Neutrophil (primary cell): Measurements from ENCODE around the gene GABRR2.

Experiments
- H3K27ac ChIP-seq: fragments of 200-600 bp; sonication (generic); 2 replicates; pipeline ENCODE4 v1.5.1; 2016; ENCODE audit warnings: mild to moderate bottlenecking, moderate library complexity
- H3K27me3 ChIP-seq: fragments of 200-600 bp; sonication (generic); 2 replicates; pipeline ENCODE4 v1.6.0; 2016; ENCODE audit warnings: mild to moderate bottlenecking
- H3K36me3 ChIP-seq: fragments of 200-600 bp; sonication (generic); 2 replicates; pipeline ENCODE4 v1.5.1; 2017
- H3K4me1 ChIP-seq, 2 experiments: fragments of 200-600 bp in 1 of 2; sonication (generic) in 1 of 2; 1 replicate in 1 of 2; 2 replicates in 1 of 2; pipeline versions ENCODE4 v1.5.1 to v1.6.1; 2013 to 2016; ENCODE audit warnings: low read depth in 1 of 2, low read length in 1 of 2, mild to moderate bottlenecking in 1 of 2, moderate library complexity in 1 of 2; ENCODE audit not compliant: control insufficient read depth in 1 of 2, insufficient read depth in 1 of 2
- H3K4me3 ChIP-seq, 2 experiments: fragments of 200-600 bp in 1 of 2; sonication (generic) in 1 of 2; 1 replicate in 1 of 2; 2 replicates in 1 of 2; pipeline ENCODE4 v1.5.1; 2013 to 2016; ENCODE audit warnings: low read depth in 1 of 2, low read length in 1 of 2, mild to moderate bottlenecking in 1 of 2, moderate library complexity in 1 of 2
- H3K9me3 ChIP-seq: fragments of 200-600 bp; sonication (generic); 2 replicates; pipeline ENCODE4 v1.5.1; 2016
- TF ChIP-seq, protein P1 (sequence below): fragments of 200-600 bp; sonication (generic); IDR thresholded peaks from 2 replicates; pipeline ENCODE4 v1.5.1; 2016; ENCODE audit warnings: antibody characterized with exemption

GABRR2 gene

DNA sequence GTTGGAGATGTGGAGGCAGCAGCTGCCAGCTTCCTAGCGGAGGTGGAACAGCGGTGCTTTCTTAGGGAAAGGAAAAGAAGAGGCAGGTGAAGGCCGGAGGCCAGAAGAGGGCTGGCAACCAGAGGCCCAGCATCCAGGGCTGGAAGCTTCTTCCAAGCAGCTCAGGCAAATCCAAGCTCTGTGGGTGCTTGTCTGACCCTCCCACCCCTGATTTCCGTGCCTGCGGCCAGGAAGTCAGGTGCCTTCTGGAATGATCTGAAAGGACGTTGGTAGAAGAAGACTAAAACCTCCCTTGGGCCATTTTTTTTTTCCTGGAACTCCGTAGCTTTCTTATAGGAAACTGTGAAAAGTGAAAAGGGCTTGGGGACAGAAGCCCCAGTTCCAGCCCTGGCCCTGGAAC lies 64.9 kb downstream of the GABRR2 start:
- Histone ChIP-seq H3K36me3 (no peaks in the 10 kb centered on the region), H3K4me1 (no peaks in the 10 kb centered on the region), H3K4me3 (no peak overlapping the region), H3K27ac (no peak overlapping the region), H3K9me3 (no peaks in the 10 kb centered on the region), H3K27me3 (no peaks in the 10 kb centered on the region)
- TF ChIP-seq, protein P1, sequence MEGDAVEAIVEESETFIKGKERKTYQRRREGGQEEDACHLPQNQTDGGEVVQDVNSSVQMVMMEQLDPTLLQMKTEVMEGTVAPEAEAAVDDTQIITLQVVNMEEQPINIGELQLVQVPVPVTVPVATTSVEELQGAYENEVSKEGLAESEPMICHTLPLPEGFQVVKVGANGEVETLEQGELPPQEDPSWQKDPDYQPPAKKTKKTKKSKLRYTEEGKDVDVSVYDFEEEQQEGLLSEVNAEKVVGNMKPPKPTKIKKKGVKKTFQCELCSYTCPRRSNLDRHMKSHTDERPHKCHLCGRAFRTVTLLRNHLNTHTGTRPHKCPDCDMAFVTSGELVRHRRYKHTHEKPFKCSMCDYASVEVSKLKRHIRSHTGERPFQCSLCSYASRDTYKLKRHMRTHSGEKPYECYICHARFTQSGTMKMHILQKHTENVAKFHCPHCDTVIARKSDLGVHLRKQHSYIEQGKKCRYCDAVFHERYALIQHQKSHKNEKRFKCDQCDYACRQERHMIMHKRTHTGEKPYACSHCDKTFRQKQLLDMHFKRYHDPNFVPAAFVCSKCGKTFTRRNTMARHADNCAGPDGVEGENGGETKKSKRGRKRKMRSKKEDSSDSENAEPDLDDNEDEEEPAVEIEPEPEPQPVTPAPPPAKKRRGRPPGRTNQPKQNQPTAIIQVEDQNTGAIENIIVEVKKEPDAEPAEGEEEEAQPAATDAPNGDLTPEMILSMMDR, result no peak

DNA sequence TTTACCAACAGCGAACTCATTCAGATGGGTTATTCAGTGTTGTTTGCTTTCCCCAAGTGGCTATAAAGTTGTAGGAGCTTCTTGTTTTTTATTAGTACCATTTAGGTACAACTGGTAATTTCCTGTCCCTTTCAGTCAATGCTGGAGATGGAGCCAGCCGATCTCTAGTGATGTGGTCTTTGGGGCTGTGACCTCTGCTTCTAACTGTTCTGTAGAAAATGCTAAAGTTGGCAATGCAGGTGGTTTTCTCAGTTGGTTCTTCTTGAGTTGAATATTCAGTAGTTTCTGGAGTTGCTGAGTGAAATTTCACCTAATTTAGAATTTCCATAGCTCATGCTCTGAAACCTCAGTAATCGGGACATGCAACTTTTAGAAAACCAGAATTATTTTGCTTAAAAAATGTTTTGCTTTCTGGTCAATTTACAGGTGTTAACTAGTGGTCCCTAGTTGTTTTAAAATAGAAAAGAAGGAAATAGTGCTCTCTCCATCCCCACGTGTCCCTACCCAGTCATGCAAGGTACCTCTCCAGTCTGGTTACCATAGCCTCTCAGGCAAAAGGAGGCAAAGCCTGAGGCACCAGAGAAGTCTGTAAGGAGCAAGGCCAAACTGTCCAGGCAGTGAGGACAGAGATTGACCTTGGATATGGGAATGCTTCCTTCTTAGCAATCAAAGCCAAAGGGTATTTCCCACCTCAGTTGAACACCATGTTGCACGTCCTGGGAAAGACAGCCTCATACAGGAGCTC lies 70.7 kb downstream of the GABRR2 start:
- Histone ChIP-seq H3K36me3 (no peaks in the 10 kb centered on the region), H3K27ac (no peak overlapping the region), H3K27me3 (no peaks in the 10 kb centered on the region), H3K4me3 (no peak overlapping the region), H3K4me1 (no peaks in the 10 kb centered on the region), H3K9me3 (no peaks in the 10 kb centered on the region)
- TF ChIP-seq, protein P1, result no peak

DNA sequence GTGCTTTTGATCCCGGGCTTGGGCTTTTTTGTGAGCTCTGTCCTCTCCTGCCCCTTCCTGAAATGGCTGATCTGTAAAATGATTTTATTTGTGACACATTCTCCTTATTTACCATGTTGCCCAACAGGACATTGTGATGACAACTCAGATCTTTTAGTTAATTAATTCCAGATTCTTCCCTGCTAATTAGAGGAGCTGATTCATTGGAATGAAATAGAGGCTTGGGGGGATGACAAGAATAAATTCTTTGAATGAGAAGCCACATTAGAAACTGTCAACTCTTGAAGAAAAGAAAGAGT lies 71.8 kb downstream of the GABRR2 start:
- H3K4me3 ChIP-seq, result no peak overlapping the region
- H3K27me3 ChIP-seq, result no peaks in the 10 kb centered on the region
- H3K36me3 ChIP-seq, result no peaks in the 10 kb centered on the region
- no peaks in the 10 kb centered on the region for H3K4me1 ChIP-seq
- no peak overlapping the region for H3K27ac ChIP-seq
- TF ChIP-seq, protein P1, result no peak
- H3K9me3 ChIP-seq, result no peaks in the 10 kb centered on the region

DNA sequence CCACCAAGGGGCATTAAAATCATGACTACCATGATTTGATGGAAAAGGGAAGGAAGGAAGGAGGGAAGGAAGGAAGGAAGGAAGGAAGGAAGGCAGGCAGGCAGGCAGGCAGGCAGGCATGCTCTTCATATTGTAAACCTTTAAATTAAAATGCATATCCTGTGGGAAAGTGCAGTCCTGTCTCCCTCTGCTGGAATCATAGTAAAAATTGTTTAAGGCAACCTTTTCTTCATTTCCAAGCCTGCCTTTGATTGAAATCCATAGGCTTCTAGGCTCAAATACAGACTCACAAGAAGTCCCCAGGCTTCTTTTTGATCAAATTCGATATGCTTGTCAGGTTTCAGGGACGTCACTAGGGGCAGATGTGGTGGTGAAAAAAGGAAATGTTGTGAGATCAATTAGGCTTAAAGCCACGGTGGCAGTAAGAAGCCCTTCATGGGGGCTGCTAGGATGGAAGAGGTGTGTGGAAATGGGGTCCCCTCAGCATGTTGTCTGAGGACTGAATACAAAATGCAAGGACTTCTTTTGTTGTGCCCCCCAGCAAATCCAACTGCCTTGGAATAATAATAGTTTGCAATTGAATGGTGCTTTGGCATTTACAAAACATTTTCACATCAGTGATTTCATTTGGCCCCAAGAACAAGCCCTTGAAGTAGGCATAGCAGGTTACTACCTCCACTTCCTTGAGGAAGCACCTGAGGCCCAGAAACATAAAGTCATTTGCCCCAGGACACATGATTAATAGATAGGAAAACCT lies 72.3 kb downstream of the GABRR2 start:
- no peaks in the 10 kb centered on the region for H3K4me1 ChIP-seq
- H3K36me3 ChIP-seq, result no peaks in the 10 kb centered on the region
- H3K4me3 ChIP-seq, result no peak overlapping the region
- TF ChIP-seq, protein P1, result no peak
- no peak overlapping the region for H3K27ac ChIP-seq
- no peaks in the 10 kb centered on the region for H3K27me3 ChIP-seq
- no peaks in the 10 kb centered on the region for H3K9me3 ChIP-seq

DNA sequence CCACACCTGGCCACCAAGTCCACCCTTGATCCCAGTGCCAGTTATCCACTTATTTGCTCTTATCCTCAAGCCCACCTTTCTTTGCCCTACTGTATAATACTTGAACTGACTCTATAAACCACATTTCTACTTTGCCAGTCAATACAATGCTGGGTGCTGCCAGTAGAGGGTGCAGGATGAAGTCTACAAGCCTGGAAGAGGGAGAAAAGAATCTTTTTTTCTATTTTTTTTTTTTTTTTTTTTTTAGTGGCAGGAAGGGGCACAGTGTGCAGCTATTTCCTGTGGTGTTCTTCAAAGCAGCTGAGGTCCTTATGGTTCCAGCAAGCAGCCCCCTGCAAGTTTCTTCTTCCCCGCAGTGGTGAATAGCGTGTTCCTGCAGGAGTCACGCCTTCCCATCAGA lies 75.8 kb downstream of the GABRR2 start:
- H3K4me3 ChIP-seq, result no peak overlapping the region
- H3K27ac ChIP-seq, result no peak overlapping the region
- H3K9me3 ChIP-seq, result no peaks in the 10 kb centered on the region
- no peaks in the 10 kb centered on the region for H3K4me1 ChIP-seq
- H3K27me3 ChIP-seq, result no peaks in the 10 kb centered on the region
- TF ChIP-seq, protein P1, result no peak
- no peaks in the 10 kb centered on the region for H3K36me3 ChIP-seq
